NCI-H2107 treated with DMSO at 0.1 percent for 48 hours (cell line): Measurements from ENCODE around the gene TM6SF1.
"Not testable (repeated sequence)": the region's sequence is repeated elsewhere in the genome, so short reads cannot be mapped to it uniquely, and the experiment has no call there.

ENCODE experiments used
- DNase-seq: peaks from one replicate; lab custom pipeline; 2025; ENCODE audit not compliant: unreplicated experiment; lab: John Stamatoyannopoulos, UW

The TM6SF1 gene

GRCh38 chr15:83106994-83107840 is at the start of gene TM6SF1:
Gene TM6SF1 (plus strand): TSS chr15:83107645. CDS start chr15:83107681, 36 bp downstream.
- DNase-seq, result no peak

DNA sequence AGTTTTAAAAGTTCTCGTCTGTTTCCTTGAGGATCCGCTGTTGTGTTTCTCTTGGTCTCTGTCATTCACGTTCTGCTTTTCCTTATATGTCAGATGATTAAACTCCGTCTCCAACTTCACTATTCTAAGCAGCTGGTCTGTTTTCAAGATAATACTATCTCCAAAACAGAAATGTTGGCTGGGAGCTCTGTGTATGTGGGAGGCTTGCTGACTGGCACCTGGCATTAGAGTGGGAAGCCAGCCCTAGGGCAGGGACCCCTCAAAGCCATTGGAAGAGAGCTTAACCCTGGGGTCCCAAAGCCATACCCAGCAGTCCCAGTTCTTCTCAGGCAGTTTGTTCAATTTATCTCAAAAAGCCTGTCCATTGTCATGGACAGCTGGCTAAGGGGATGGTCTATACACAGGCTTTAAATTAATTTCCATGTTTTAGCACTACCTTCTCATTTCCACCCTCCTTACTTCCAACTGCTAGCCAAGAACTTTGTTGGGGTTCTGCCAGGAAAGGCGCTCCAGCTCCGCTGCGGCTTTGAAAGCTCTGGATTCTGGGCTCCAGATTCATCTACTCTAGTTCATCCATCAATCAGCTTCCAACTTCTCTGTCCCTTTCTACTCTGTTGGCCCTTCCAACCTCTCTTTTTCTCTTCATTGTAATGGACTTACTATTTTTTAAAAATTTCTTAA is 49.6 kb upstream of the TM6SF1 start:
- DNase-seq, result no peak

DNA sequence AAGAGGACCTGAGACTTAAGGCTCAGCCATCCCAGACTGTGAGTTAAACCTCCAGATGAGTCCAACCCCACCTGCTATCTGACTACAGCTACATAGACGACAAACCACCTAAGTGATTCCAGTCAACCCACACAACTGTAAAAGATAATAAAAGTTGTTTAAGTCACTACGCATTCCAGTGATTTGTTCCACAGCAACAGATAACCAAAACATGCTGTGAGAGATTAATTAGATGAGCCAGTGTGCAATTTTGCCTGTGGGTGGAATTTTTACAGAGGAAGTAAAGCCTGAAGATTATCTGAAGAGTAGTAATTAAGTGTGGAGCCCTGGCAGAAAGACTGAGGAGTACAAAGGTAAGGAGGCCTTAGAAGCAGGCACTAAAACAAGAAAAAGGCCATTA is 45.8 kb upstream of the TM6SF1 start:
- no peak for DNase-seq

- DNase-seq, result no peak
Observed at GRCh38 chr15:83062768-83063180, 44.7 kb upstream of the TM6SF1 start.

- DNase-seq, result no peak
Observed at GRCh38 chr15:83063551-83063950, 43.9 kb upstream of the TM6SF1 start.

GRCh38 chr15:83064859-83065258 is 42.6 kb upstream of the TM6SF1 start:
- no peak for DNase-seq

DNA sequence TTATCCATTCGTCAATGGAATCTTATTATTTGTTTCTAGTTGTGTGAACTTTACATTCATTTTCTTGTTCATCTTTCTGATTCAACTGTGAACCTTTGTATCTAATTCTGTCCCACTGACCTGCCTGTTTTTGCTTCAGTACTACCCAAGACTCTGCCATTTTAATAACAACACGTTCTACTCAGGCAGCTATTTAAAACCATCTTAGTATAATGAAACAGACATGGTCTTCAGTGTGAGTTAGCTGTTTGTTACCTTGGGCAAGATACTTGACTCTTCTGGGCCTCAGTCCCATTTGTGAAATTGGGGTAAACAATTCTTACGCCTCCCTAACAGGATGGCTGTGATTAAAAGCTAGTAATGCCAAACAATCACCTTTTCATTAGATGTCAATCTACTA is 42.0 kb upstream of the TM6SF1 start:
- no peak for DNase-seq

DNA sequence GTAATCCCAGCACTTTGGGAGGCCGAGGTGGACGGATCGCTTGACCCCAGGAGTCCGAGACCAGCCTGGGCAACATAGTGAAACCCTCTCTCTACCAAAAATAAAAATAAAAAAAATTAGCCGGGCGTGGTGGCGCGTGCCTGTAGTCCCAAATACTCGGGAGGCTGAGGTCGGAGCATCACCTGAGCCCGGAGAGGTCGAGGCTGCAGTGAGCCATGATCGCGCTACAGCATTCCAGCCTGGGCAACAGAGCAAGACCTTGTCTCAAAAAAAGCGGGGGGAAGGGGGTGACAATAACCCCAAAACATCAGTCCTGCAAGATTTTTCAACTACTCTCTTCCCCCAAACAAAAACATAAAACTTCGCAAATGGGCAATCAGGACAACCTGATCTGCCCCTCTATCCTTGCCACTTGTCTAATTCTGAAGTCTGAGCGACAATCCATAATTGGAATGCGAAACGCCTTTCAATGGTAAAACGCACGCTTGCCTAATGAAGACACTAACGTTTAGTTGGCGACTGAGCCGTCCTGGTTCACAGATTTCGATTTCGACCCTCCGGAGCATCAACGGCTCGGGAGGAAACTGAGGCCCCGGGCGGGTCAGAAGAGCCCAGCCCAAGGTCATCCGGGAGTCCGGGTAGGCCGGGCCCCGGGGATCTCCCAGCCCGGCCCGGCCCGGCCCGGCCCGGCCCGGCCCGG is 41.3 kb upstream of the TM6SF1 start:
- DNase-seq, result no peak

GRCh38 chr15:83066734-83067637 is 40.5 kb upstream of the TM6SF1 start, which contains the start of gene BTBD1:
Gene BTBD1 (minus strand): TSS chr15:83067252. CDS start chr15:83067151, 101 bp downstream.
- DNase-seq, result peak; percentile 19

- DNase-seq, result no peak
Observed at GRCh38 chr15:83067638-83067962, 39.8 kb upstream of the TM6SF1 start.

DNA sequence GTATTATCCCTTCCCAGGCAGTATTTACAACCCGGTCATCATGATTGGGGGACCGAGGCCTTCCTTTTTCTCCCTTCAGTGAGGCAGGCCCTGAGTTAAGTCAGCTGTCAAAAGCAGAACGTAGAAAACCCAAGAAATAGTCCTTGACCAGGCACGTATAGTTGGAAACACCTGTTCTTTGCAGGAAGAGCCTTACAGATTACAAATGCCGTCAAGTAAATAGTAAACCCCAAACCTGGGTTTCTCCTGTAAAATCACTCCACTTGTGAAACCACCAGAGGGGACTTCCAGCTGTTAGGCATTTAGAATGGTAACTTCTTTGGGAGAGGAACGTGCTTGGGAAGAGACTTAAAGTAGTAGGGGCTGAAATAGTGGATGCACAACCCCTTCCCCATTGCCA is 39.4 kb upstream of the TM6SF1 start:
- no peak for DNase-seq

DNA sequence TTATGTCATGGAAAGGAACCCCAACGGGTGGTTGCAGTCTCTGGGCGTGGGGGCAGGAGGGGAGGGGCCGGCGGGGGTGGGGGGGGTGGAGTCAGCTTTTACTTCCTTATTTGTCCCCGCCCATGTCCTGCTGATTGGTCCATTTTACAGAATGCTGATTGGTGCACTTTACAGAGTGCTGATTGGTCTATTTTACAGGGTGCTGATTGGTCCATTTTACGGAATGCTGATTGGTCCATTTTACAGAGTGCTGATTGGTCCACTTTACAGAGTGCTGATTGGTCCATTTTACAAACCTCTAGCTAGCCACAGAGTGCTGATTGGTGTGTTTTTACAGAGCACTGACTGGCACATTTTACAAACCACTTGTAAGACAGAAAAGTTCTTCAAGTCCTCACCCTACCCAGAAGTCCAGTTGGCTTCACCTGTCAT is 38.2 kb upstream of the TM6SF1 start:
- DNase-seq, result not testable (repeated sequence)

- DNase-seq, result no peak
Observed at GRCh38 chr15:83077491-83078230, 29.8 kb upstream of the TM6SF1 start.

- no peak for DNase-seq
Observed at GRCh38 chr15:83078712-83079111, 28.7 kb upstream of the TM6SF1 start.

DNA sequence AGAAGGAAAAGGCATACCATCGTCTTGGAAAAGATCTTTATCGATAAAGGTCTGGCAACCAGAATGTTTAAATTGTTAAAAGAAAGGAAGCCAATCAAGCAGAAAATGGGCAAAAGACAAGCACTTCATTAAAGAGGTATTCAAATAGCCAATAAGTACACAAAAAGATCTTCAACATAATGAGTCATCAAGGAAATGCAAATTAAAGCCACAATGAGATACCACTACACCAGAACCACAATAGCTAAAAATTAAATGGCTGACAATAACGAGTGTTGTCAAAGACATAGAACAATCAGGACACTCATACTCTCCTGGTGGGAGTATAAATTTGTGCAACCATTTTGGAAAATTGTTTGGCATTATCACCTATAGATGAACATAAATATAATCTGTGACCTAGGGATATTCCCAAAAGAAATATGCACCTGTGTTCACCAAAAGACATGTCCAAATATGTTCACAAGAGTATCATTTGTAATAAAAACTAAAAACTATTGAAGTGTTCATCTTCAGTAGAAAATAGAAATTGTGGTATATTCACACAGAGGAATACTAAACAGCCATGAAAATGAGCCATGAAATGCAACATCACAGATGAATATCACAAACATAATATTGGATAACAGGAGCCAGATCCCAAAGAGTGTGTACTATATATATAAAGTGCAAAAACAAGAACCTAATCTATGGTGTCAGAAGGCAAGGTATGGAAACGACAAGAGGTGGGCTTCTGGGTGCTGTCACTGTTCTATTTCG is 26.0 kb upstream of the TM6SF1 start:
- DNase-seq, result no peak

DNA sequence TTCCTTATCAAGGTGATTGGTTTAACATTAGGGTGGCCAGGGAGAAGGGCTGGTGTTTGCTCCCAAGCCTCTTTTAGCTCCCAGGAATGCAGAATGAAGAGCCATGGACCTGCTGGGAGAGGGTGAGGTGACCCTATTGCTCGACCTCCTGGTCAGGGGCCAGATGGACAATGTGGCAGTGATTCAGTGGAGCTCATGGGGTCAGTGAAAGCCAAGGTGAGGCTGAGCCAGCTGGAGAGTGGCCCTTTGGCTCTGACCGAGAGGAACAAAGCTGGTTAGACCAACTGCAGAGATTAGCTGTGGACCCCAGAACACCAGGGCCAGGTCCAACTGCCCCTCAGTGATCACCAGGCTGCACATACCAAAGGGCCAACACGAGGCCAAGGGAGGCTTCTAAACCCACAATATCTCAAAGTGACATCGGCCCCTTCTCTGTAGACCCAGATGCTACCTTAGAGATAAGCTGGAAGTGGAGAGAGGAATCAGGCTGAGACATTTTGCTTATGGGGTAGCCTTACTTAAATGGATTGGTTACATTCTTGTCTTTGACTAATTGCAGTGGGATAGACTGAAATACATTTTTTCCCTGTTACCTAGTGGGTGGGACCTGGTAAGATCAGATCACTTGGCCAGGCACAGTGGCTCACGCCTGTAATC is 24.6 kb upstream of the TM6SF1 start:
- DNase-seq, result no peak

- not testable (repeated sequence) for DNase-seq
Observed at GRCh38 chr15:83085461-83085860, 22.0 kb upstream of the TM6SF1 start.

DNA sequence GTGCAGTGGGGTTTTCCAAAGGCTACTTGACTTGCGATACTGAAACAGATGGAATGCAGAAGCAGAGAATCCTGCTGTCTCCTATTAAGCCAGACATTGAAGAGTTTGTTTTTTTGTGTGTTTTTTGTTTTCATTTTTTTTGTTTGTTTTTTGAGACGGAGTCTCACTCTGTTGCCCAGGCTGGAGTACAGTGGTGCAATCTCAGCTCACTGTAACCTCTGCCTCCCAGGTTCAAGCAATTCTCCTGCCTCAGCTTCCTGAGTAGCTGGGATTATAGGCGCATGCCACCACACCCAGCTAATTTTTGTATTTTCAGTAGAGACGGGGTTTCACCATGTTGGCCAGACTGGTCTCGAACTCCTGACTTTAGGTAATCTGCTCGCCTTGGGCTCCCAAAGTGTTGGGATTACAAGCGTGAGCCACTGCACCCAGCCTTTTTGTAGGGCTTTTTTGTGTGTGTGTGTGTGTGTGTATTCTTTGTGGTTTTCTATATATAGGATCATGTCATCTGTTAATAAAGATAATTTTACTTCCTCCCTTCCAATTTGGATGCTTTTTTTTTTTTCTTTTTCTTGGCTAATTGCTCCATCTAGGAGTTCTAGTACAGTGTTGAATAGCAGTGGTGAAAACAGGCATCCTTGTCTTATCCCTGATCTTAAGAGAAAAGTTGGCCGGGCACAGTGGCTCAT is 21.4 kb upstream of the TM6SF1 start:
- not testable (repeated sequence) for DNase-seq
